PC-9 (cell line): ENCODE data around the gene DIP2C. TPM values are rescaled to one million over a fixed set of nuclear protein-coding genes. Genes with fewer than 3 reads are reported as not detected.
A peak's percentile ranks its signal among the peaks of the same experiment; 100 is the strongest.

Experiments used
- BruUV-seq: library from RNA; stranded (reverse); fragments of 400-500 nt; replicated peaks from 2 replicates; lab custom pipeline; 2021; lab: Mats Ljungman, UMichigan
- CTCF ChIA-PET: fragments of 300-600 bp; sonication (Branson Sonifier 250); formaldehyde crosslinking; loops from one replicate; lab custom pipeline; 2022; ENCODE audit warnings: antibody characterized with exemption; lab: Charles Lee
- POLR2A ChIA-PET: fragments of 300-600 bp; sonication (Branson Sonifier 250); formaldehyde crosslinking; loops from one replicate; lab custom pipeline; 2022; ENCODE audit warnings: antibody characterized with exemption; ENCODE audit not compliant: unreplicated experiment; lab: Charles Lee
- DNase-seq, 2 experiments: peaks; one replicate each; pipeline versions ENCODE4 v3.0.0 to v3.0.0-alpha.2; 2015 to 2022; ENCODE audit warnings: mixed read lengths in 1 of 2
- H2AFZ ChIP-seq: fragments of 200-600 bp; sonication (generic); 2 replicates; pipeline ENCODE4 v1.8.1; 2017; ENCODE audit warnings: antibody characterized with exemption
- H3F3A ChIP-seq: fragments of 200-600 bp; sonication (generic); 2 replicates; pipeline ENCODE4 v1.8.1; 2017; ENCODE audit warnings: antibody characterized with exemption, mild to moderate bottlenecking, low read depth; ENCODE audit not compliant: insufficient read depth
- H3K27ac ChIP-seq: fragments of 200-600 bp; sonication (generic); 2 replicates; pipeline ENCODE4 v1.6.1; 2016; ENCODE audit warnings: mixed run types
- H3K27me3 ChIP-seq: fragments of 200-600 bp; sonication (generic); 2 replicates; pipeline ENCODE4 v1.6.1; 2016; ENCODE audit warnings: low read depth, mixed run types; ENCODE audit not compliant: insufficient read depth
- H3K36me3 ChIP-seq: fragments of 200-600 bp; sonication (generic); 2 replicates; pipeline ENCODE4 v1.6.1; 2016; ENCODE audit warnings: low read depth, mixed run types
- H3K4me1 ChIP-seq: fragments of 200-600 bp; sonication (generic); replicated peaks from 2 replicates; pipeline ENCODE4 v1.6.1; 2016; ENCODE audit warnings: mixed run types; ENCODE audit not compliant: insufficient read depth
- H3K4me2 ChIP-seq: fragments of 200-600 bp; sonication (generic); 2 replicates; pipeline ENCODE4 v1.6.1; 2017; ENCODE audit warnings: mixed run types
- H3K4me3 ChIP-seq: fragments of 200-600 bp; sonication (generic); 2 replicates; pipeline ENCODE4 v1.6.1; 2016; ENCODE audit warnings: mixed run types
- H3K79me2 ChIP-seq: fragments of 200-600 bp; sonication (generic); 2 replicates; pipeline ENCODE4 v1.6.1; 2017; ENCODE audit warnings: low read depth, mixed run types
- H3K9me2 ChIP-seq: fragments of 200-600 bp; sonication (generic); 2 replicates; pipeline ENCODE4 v1.8.1; 2017; ENCODE audit warnings: mild to moderate bottlenecking; ENCODE audit not compliant: insufficient read depth
- H3K9me3 ChIP-seq: fragments of 200-600 bp; sonication (generic); 2 replicates; pipeline ENCODE4 v1.8.1; 2016; ENCODE audit warnings: low read depth; ENCODE audit not compliant: insufficient read depth
- H4K20me1 ChIP-seq: fragments of 200-600 bp; sonication (generic); 2 replicates; pipeline ENCODE4 v1.8.1; 2017; ENCODE audit not compliant: insufficient read depth
- EZH2 ChIP-seq: fragments of 200-600 bp; sonication (generic); IDR thresholded peaks from 2 replicates; pipeline ENCODE4 v1.8.0; 2017; ENCODE audit warnings: antibody characterized with exemption, low read depth
- intact Hi-C: fragments of 100-400 bp; cut with micrococcal nuclease; formaldehyde crosslinking; loops from one replicate; pipeline ENCODE4 v1.10.0; 2022; ENCODE audit not compliant: unreplicated experiment
- total RNA-seq: library from RNA; stranded (reverse); gene quantifications from 2 replicates; pipeline ENCODE4 v1.2.3, GENCODE V29; 2021
- TF ChIP-seq, protein P1 (sequence below): fragments of 200-600 bp; sonication (generic); conservative IDR thresholded peaks from 2 replicates; pipeline ENCODE4 v1.6.1; 2017; ENCODE audit warnings: mixed run types, antibody characterized with exemption, mild to moderate bottlenecking, moderate library complexity

DIP2C gene
- total RNA-seq, 1 experiment from 2014 or later, result 0.83 TPM

DNA sequence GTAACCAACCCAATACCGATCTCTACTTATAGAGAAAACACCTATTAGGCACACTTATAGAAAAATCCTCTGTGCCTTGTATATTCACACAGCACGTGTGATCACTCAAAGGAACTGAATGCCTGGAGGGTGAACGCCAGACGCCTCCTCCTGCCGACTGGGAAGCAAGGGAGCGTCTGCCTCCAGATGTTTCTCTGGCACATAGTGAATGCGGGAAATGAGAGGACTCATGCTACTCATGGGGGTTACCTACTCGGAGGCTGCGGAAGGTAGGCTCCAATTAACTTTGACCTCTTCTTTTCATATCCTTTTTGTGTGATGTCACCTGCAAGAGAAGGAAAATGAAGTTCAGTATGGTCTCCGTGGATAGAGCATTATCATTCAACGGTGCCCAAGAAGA is 203.3 kb downstream of the DIP2C start:
- BruUV-seq, result no TSS peak
- Histone ChIP-seq H2AFZ (no peak overlapping the region), H3K79me2 (no peaks in the 10 kb centered on the region), H3K4me1 (no peaks in the 10 kb centered on the region), H3K27ac (no peak overlapping the region), H4K20me1 (no peaks in the 10 kb centered on the region), H3K27me3 (peaks cover 82% of the 10 kb centered on the region), H3K4me3 (no peak overlapping the region), H3K36me3 (no peaks in the 10 kb centered on the region), H3K9me2 (no peaks in the 10 kb centered on the region), H3F3A (no peaks in the 10 kb centered on the region), H3K4me2 (no peak overlapping the region), H3K9me3 (no peaks in the 10 kb centered on the region)
- no peak for DNase-seq
- ChIA-PET CTCF (no interaction called here), POLR2A (no interaction called here)
- TF ChIP-seq EZH2, result no peak
- TF ChIP-seq, protein P1, sequence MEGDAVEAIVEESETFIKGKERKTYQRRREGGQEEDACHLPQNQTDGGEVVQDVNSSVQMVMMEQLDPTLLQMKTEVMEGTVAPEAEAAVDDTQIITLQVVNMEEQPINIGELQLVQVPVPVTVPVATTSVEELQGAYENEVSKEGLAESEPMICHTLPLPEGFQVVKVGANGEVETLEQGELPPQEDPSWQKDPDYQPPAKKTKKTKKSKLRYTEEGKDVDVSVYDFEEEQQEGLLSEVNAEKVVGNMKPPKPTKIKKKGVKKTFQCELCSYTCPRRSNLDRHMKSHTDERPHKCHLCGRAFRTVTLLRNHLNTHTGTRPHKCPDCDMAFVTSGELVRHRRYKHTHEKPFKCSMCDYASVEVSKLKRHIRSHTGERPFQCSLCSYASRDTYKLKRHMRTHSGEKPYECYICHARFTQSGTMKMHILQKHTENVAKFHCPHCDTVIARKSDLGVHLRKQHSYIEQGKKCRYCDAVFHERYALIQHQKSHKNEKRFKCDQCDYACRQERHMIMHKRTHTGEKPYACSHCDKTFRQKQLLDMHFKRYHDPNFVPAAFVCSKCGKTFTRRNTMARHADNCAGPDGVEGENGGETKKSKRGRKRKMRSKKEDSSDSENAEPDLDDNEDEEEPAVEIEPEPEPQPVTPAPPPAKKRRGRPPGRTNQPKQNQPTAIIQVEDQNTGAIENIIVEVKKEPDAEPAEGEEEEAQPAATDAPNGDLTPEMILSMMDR, result no peak
- intact Hi-C loops, result no loop called here

DNA sequence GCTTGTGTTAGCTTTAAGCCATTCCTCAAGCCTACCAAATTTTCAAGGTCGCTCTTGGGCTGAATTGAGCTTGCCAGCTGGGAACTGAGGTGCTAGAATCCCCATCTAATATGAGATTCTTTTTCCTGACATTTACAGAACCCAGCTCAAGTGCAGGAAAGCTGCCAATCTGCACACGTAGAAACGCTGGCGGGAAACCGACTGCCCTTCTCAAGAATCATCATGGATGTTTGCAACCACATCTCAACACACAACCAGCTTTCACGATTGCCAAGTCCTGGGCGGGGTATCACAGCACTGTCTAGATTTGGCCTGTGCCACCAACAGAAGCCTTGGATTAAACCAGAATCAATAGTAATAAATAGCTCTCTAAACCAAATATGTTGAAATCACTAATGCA is 203.7 kb downstream of the DIP2C start:
- no peaks in the 10 kb centered on the region for H3K9me2 ChIP-seq
- H3K9me3 ChIP-seq, result no peaks in the 10 kb centered on the region
- intact Hi-C loops, result no loop called here
- no peak overlapping the region for H3K4me3 ChIP-seq
- no peak for DNase-seq
- H3K36me3 ChIP-seq, result no peaks in the 10 kb centered on the region
- ChIA-PET CTCF (no interaction called here), POLR2A (no interaction called here)
- no peak overlapping the region for H3K27ac ChIP-seq
- H4K20me1 ChIP-seq, result no peaks in the 10 kb centered on the region
- peaks cover 80% of the 10 kb centered on the region for H3K27me3 ChIP-seq
- TF ChIP-seq, protein P1, result no peak
- TF ChIP-seq EZH2, result no peak
- no peak overlapping the region for H2AFZ ChIP-seq
- no peaks in the 10 kb centered on the region for H3F3A ChIP-seq
- H3K79me2 ChIP-seq, result no peaks in the 10 kb centered on the region
- H3K4me1 ChIP-seq, result no peaks in the 10 kb centered on the region
- no peak overlapping the region for H3K4me2 ChIP-seq
- BruUV-seq, result no TSS peak

DNA sequence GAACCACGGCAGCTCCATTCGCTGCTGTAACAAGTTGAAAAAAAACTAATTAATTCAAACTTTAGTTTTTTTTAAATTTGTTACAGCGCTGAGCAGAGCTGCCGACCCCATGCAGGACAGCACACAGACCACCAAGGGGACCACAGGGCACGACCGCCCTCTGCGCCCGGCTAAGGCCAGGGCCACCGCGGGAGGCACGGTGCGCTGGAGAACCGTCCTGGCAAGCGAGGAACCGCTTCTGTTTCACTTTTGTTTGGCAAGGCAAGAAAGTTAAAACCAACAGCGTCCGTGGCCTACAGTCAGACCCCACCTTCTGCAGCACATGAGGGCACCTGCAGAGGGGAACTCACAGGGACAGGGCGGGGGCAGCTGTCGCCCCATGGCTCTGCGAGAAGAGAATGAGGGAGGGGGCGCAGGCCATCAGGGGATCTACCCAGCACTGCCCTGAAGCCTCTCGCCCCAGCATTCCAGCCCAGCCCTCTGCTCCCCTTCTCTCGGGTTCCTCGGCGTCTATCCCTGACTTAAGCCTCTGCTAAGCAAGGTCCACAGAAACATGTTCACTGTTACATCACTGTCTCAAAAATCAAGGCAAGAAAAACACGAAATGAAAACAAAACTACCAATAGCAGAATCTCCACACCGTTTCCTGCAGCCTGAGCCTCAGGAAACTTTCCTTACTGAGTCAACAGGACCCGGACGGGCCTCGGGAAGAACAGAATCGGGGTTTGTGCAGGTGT is 204.4 kb downstream of the DIP2C start:
- H3K36me3 ChIP-seq, result no peaks in the 10 kb centered on the region
- no TSS peak for BruUV-seq
- ChIA-PET CTCF (no interaction called here), POLR2A (no interaction called here)
- DNase-seq, result no peak
- no peaks in the 10 kb centered on the region for H3K9me3 ChIP-seq
- H3K4me3 ChIP-seq, result no peak overlapping the region
- no peaks in the 10 kb centered on the region for H3F3A ChIP-seq
- no peaks in the 10 kb centered on the region for H3K9me2 ChIP-seq
- no peaks in the 10 kb centered on the region for H4K20me1 ChIP-seq
- peak overlapping the region; percentile 42 for H3K4me2 ChIP-seq
- H2AFZ ChIP-seq, result no peak overlapping the region
- no peaks in the 10 kb centered on the region for H3K4me1 ChIP-seq
- H3K79me2 ChIP-seq, result no peaks in the 10 kb centered on the region
- intact Hi-C loops, result no loop called here
- TF ChIP-seq, protein P1, result no peak
- no peak for TF ChIP-seq EZH2
- H3K27me3 ChIP-seq, result peaks cover 77% of the 10 kb centered on the region
- H3K27ac ChIP-seq, result no peak overlapping the region
